GM12864 (cell line): ENCODE measurements around the gene FOXN4.

Experiments
- DNase-seq: peaks from one replicate; pipeline ENCODE4 v3.0.0-alpha.2; 2011; ENCODE audit warnings: low read depth
- H3K4me3 ChIP-seq: 2 replicates; pipeline ENCODE4 v1.5.1; 2011; ENCODE audit warnings: mild to moderate bottlenecking, low read depth, low read length, control low read depth
- CTCF ChIP-seq: IDR thresholded peaks from 2 replicates; pipeline ENCODE4 v1.5.1; 2011; ENCODE audit warnings: low read depth, mild to moderate bottlenecking, moderate library complexity, low read length, control low read depth, inconsistent platforms; ENCODE audit errors: missing control alignments

FOXN4 gene

GRCh38 chr12:109275173-109275572 is 33.9 kb downstream of the FOXN4 start:
- TF ChIP-seq CTCF, result no peak
- DNase-seq, result no peak
- H3K4me3 ChIP-seq, result no peak overlapping the region

DNA sequence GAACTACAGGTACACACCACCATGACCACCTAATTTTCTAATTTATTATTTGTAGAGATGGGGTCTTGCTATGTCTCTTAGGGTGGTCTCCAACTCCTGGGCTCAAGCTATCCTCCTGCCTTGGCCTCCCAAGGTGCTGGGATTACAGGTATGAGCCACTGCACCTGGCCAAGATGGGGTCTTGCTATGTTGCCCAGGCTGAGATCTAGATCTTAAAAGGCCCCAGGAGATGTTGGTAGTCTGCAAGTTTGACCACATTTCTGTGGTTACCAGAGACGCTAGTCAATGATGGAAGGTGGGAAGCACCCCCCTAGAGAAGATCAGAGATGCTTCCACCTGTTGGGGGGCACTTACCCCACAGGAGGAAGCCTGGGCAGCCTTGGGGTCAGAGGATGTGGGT is 34.7 kb downstream of the FOXN4 start:
- DNase-seq, result no peak
- no peak overlapping the region for H3K4me3 ChIP-seq
- no peak for TF ChIP-seq CTCF

GRCh38 chr12:109273354-109273753 is 35.7 kb downstream of the FOXN4 start:
- no peak for DNase-seq
- TF ChIP-seq CTCF, result no peak
- H3K4me3 ChIP-seq, result no peak overlapping the region

GRCh38 chr12:109271418-109271817 is 37.7 kb downstream of the FOXN4 start:
- no peak overlapping the region for H3K4me3 ChIP-seq
- no peak for TF ChIP-seq CTCF
- DNase-seq, result no peak

DNA sequence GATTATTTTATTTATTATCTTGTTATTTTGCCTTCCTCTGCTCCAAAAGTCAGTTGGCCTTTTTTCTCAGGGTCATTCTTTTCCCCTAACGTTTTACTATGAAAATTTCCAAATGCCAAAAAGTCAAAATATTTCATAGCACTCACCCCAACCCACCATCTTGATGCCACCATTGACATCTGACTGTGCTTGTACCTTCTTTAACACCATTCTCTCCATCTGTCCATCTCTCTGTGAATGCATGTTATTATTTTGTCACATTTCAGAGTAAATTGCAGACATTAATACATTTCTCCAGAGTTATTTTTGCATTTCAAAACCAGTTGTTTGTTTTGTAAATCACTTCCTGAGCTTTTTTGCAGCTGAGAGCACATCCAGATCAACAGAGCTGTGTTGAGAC is 38.6 kb downstream of the FOXN4 start:
- H3K4me3 ChIP-seq, result no peak overlapping the region
- TF ChIP-seq CTCF, result no peak
- no peak for DNase-seq

DNA sequence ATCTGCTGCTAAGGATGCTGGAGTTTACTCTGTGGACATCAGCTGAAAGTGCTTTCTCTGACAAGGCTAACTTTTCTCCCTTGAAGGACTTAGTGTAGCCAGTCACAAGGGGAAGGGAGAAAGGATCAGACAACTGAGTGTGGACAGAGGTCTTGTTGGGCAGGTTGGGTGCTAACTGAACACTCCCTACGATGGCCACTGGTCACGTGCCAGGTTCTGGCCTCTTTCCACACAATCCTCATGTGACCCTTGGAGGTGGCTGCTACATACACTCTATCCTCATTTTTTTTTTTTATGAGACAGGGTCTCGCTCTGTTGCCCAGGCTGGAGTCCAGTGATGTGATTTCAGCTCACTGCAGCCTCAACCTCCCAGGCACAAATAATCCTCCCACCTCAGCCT is 39.7 kb downstream of the FOXN4 start:
- TF ChIP-seq CTCF, result no peak
- no peak overlapping the region for H3K4me3 ChIP-seq
- no peak for DNase-seq

DNA sequence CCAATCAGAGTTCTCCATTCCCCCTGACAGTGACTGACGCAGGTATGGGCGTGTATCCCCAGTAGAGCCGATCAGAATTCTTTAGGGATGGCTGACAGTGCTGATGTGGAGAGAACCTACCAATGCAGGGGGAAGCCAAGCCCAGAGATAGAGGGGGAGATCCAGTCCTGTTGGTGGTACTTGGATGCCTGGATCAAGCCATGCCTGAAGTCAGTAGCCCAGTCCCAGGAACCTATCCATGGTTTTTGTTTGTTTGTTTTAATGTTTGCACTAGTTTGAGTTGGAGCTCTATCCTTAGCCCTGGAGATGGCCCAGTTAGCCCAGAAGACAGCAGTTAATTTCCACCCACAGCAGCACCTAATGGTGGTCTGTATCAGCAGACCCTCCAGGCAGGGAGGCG is 40.2 kb downstream of the FOXN4 start:
- DNase-seq, result no peak
- TF ChIP-seq CTCF, result no peak
- no peak overlapping the region for H3K4me3 ChIP-seq
